ENCODE data around the gene FRAT1. TPM values are rescaled to one million over a fixed set of nuclear protein-coding genes. Genes with fewer than 3 reads are reported as not detected.
"Not testable (repeated sequence)": the region's sequence is repeated elsewhere in the genome, so short reads cannot be mapped to it uniquely, and the experiment has no call there.

FRAT1 gene
- total RNA-seq, 2 experiments from 2014 or later: 3.0 to 3.2 TPM

DNA sequence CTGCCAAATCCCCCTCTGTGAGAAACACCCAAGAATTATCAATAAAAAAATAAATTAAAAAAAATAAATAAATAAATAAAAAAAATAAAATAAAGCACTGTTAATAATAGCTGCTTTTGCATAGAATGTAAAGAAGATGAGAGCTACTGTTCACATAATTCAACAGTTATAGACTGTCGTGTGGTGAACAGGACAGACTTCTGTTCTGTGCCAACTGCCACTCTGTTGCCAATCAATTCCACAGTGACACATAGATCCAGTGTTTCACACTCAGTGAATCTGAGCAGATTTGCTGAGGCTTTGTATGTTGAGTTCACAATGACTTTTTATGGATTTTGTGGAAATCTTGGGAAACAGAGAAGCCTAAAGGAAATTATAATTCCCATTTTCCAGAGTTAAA lies 41.5 kb upstream of the FRAT1 start:
- ChIA-PET CTCF (interaction anchor here (0.7 to 3.0 kb wide), 11 partner anchors 8 to 81 kb away, joined by 3 to 40 read pairs (median 15); partner anchors contain the start of genes ARHGAP19 and FRAT1), POLR2A (interaction anchor here (0.7 to 1.7 kb wide), 2 partner anchors 42 to 56 kb away, joined by 3 to 8 read pairs; no protein-coding TSS in a partner anchor)
- TF ChIP-seq, protein P1, sequence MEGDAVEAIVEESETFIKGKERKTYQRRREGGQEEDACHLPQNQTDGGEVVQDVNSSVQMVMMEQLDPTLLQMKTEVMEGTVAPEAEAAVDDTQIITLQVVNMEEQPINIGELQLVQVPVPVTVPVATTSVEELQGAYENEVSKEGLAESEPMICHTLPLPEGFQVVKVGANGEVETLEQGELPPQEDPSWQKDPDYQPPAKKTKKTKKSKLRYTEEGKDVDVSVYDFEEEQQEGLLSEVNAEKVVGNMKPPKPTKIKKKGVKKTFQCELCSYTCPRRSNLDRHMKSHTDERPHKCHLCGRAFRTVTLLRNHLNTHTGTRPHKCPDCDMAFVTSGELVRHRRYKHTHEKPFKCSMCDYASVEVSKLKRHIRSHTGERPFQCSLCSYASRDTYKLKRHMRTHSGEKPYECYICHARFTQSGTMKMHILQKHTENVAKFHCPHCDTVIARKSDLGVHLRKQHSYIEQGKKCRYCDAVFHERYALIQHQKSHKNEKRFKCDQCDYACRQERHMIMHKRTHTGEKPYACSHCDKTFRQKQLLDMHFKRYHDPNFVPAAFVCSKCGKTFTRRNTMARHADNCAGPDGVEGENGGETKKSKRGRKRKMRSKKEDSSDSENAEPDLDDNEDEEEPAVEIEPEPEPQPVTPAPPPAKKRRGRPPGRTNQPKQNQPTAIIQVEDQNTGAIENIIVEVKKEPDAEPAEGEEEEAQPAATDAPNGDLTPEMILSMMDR (IDR thresholded peaks at IDR 0.05): no peak
- intact Hi-C loops (cut with micrococcal nuclease): no loop called here
- Mint-ChIP-seq H3K4me1 (ENCODE audit: low read depth) (peaks cover 14% of the 10 kb centered on the region), H3K27me3 (no peaks in the 10 kb centered on the region), H3K9me3 (no peaks in the 10 kb centered on the region), H3K27ac (no peak overlapping the region), H3K4me3 (no peak overlapping the region), H3K36me3 (ENCODE audit: low read depth) (no peaks in the 10 kb centered on the region)
- DNase-seq: no peak
- no peak for ATAC-seq

DNA sequence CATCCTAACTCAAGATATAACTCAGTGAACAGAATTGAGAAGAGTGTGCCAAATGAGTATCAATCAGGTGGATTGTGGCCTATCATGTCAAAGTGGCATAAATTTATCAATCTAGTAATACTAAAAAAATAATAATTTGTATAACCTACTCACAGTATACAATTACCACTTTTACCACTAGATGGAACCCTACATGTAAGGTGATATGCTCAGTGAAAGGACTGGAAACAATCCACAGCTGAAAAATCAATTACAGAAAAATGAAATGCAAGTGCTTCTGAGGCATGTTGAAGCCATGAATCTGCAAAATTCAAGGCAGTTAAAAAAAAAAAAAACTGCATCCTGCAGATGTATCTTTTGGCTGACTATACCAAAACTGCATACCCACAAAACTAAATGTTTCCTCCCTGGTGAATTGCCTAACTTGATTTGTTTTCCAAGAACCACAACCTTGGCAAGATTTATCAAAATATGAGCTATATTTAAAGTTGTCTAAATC lies 40.5 kb upstream of the FRAT1 start:
- intact Hi-C loops (cut with micrococcal nuclease): no loop called here
- DNase-seq: no peak

DNA sequence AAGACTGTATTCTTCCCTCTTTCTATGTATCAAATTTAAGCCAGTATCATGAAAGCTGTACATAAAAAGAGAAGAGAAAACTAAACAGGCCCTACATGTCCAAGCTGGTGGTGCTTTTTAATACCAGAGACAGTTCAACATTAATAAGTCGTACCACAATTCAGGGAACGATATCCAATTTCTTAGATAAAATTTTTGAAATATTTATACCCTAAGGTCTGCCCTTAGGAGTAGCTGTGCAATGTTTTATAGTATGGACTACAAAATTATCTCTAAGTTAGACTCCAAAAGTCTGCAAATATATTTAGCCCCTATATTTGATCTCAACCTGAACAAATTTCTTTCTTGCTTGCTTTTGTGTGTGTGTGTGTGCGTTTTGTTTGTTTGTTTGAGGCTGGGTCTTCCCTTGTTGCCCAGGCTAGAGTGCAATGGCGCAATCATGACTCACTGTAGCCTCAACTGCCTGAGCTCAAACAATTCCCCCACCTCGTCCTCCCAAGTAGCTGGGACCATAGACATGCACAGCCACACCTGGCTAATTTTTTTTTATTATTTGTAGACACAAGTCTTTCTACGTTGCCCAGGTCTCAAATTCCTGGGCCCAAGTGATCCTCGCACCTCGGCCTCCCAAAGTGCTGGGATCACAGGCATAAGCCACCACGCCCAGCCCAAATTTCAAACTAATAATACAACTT lies 39.8 kb upstream of the FRAT1 start:
- TF ChIP-seq, protein P1 (IDR thresholded peaks at IDR 0.05): no peak
- intact Hi-C loops (cut with micrococcal nuclease): no loop called here
- H3K27ac Mint-ChIP-seq: no peak overlapping the region
- POLR2A ChIA-PET: interaction anchor here (1.6 to 1.7 kb wide), 2 partner anchors 54 to 121 kb away, joined by 3 to 8 read pairs; no protein-coding TSS in a partner anchor
- CTCF ChIA-PET: interaction anchor here (0.6 to 3.0 kb wide), 40 partner anchors 7 to 1202 kb away, joined by 3 to 40 read pairs (median 4); partner anchors contain the start of genes ARHGAP19, FRAT1 and RRP12
- no peak overlapping the region for H3K4me3 Mint-ChIP-seq
- no peaks in the 10 kb centered on the region for H3K27me3 Mint-ChIP-seq
- no peaks in the 10 kb centered on the region for H3K36me3 Mint-ChIP-seq (ENCODE audit: low read depth)
- H3K4me1 Mint-ChIP-seq (ENCODE audit: low read depth): peaks cover 14% of the 10 kb centered on the region
- no peak for ATAC-seq
- H3K9me3 Mint-ChIP-seq: no peaks in the 10 kb centered on the region
- no peak for DNase-seq

More for the DNA sequence above, 40.5 kb upstream of the FRAT1 start:
- Mint-ChIP-seq H3K27me3 (no peaks in the 10 kb centered on the region), H3K27ac (no peak overlapping the region), H3K4me1 (ENCODE audit: low read depth) (peaks cover 14% of the 10 kb centered on the region), H3K4me3 (no peak overlapping the region), H3K9me3 (no peaks in the 10 kb centered on the region), H3K36me3 (ENCODE audit: low read depth) (no peaks in the 10 kb centered on the region)
- peak; percentile 70 for ATAC-seq
- TF ChIP-seq, protein P1 (IDR thresholded peaks at IDR 0.05): peak; percentile 68
- ChIA-PET CTCF (interaction anchor here (0.6 to 3.0 kb wide), 43 partner anchors 8 to 1201 kb away, joined by 3 to 40 read pairs (median 4); partner anchors contain the start of genes ARHGAP19, FRAT1 and RRP12), POLR2A (interaction anchor here (0.7 to 1.7 kb wide), 2 partner anchors 11 to 55 kb away, joined by 3 to 8 read pairs; no protein-coding TSS in a partner anchor)

DNA sequence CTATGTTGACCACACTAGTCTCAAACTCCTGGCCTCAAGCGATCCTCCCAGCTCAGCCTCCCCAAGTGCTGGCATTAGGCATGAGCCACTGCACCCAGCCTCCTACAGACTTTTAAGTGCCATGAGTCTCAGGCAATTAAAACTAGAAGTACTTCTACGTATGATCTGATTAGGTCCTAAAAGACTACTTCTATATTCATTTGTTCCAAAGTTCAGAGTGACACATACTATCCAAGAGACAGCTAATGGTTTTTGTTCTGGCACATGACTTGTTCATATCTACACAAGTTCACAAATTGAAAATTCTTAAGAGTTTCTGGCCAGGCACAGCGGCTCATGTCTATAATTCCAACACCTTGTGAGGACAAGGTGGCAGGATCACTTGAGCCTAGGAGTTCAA lies 38.3 kb upstream of the FRAT1 start:
- no peak overlapping the region for H3K4me3 Mint-ChIP-seq
- H3K27ac Mint-ChIP-seq: no peak overlapping the region
- H3K4me1 Mint-ChIP-seq (ENCODE audit: low read depth): peaks cover 14% of the 10 kb centered on the region
- peaks cover under 1% of the 10 kb centered on the region for H3K36me3 Mint-ChIP-seq (ENCODE audit: low read depth)
- no peaks in the 10 kb centered on the region for H3K9me3 Mint-ChIP-seq
- CTCF ChIA-PET: no interaction called here
- POLR2A ChIA-PET: no interaction called here
- H3K27me3 Mint-ChIP-seq: no peaks in the 10 kb centered on the region
- DNase-seq (no peak), ATAC-seq (peak; percentile 42)
- TF ChIP-seq, protein P1 (IDR thresholded peaks at IDR 0.05): no peak
- intact Hi-C loops (cut with micrococcal nuclease): loop anchor here (5.0 kb wide), 1 partner anchor 52 kb away; the partner anchor contains the start of gene FRAT2

DNA sequence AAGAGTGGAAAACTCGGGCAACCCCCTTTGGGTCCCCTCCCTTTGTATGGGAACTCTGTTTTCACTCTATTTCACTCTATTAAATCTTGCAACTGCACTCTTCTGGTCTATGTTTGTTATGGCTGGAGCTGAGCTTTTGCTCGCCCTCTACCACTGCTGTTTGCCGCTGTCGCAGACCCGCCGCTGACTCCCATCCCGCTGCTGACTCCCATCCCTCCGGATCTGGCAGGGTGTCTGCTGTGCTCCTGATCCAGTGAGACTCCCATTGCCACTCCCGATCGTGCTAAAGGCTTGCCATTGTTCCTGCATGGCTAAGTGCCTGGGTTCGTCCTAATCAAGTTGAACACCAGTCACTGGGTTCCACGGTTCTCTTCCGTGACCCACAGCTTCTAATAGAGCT lies 29.0 kb upstream of the FRAT1 start:
- CTCF ChIA-PET: interaction anchor here (1.1 kb wide), 1 partner anchor 11 kb away, joined by 4 read pairs; no protein-coding TSS in a partner anchor
- Mint-ChIP-seq H3K36me3 (ENCODE audit: low read depth) (peaks cover 14% of the 10 kb centered on the region), H3K4me1 (ENCODE audit: low read depth) (peaks cover 16% of the 10 kb centered on the region)
- DNase-seq; H3K27me3 Mint-ChIP-seq; H3K4me3 Mint-ChIP-seq; H3K9me3 Mint-ChIP-seq; ATAC-seq; intact Hi-C loops (cut with micrococcal nuclease); POLR2A ChIA-PET; H3K27ac Mint-ChIP-seq: not testable (repeated sequence)

DNA sequence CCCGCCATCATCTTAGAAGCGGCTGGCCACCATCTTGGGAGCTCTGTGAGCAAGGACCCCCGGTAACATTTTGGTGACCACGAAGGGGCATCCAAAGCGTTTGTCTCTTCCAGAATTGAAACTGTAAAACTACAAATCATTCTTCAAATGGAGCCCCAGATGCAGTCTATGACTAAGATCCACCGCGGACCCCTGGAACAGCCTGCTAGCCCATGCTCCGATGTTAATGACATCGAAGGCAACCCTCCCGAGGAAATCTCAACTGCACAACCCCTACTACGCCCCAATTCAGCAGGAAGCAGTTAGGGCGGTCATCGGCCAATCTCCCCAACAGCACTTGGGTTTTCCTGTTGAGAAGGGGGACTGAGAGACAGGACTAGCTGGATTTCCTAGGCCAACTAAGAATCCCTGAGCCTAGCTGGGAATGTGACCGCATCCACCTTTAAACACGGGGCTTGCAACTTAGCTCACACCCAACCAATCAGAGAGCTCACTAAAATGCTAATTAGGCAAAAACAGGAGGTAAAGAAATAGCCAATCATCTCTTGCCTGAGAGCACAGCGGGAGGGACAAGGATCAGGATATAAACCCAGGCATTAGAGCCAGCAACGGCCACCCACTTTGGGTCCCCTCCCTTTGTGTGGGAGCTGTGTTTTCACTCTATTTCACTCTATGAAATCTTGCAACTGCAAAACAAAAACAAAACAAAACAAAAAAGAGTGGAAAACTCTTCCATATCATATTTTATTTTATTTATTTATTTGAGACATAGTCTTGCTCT lies 28.3 kb upstream of the FRAT1 start:
- POLR2A ChIA-PET: interaction anchor here (2.5 kb wide), 1 partner anchor 29 kb away, joined by 17 read pairs; the partner anchor contains the start of gene FRAT1
- CTCF ChIA-PET: interaction anchor here (1.1 kb wide), 1 partner anchor 12 kb away, joined by 4 read pairs; no protein-coding TSS in a partner anchor
- ATAC-seq; H3K27ac Mint-ChIP-seq; intact Hi-C loops (cut with micrococcal nuclease); H3K9me3 Mint-ChIP-seq; H3K27me3 Mint-ChIP-seq; DNase-seq: not testable (repeated sequence)
- Mint-ChIP-seq H3K4me3 (peak overlapping the region; percentile 88), H3K4me1 (ENCODE audit: low read depth) (peaks cover 16% of the 10 kb centered on the region), H3K36me3 (ENCODE audit: low read depth) (peaks cover 14% of the 10 kb centered on the region)
